Psoas muscle (tissue), 8 donors: ENCODE measurements around the gene SUSD3. TPM values are rescaled to one million over a fixed set of nuclear protein-coding genes. Genes with fewer than 3 reads are reported as not detected.

ENCODE experiments used
- ATAC-seq, 4 donors: fragments of 200-7000 bp; cut with Tn5 transposase; one replicate each; pipeline ENCODE4 v1.9.1; 2020; ENCODE audit warnings: moderate library complexity in 3 of 4, mild to moderate bottlenecking in 2 of 4
- DNase-seq, 2 donors: peaks; one replicate each; pipeline ENCODE4 v3.0.0-alpha.2; 2020
- H3K27ac ChIP-seq: fragments of 200-600 bp; one replicate; pipeline ENCODE4 v1.8.0; 2022
- H3K27me3 ChIP-seq, 3 donors: fragments of 200-600 bp in 1 of 3; one replicate each; pipeline versions ENCODE4 v1.6.1 to v1.8.0; 2013 to 2022; ENCODE audit warnings: low read length in 2 of 3, mild to moderate bottlenecking in 2 of 3, moderate library complexity in 1 of 3; ENCODE audit not compliant: insufficient read depth in 3 of 3
- H3K36me3 ChIP-seq, 2 donors: fragments of 200-600 bp in 1 of 2; one replicate each; pipeline versions ENCODE4 v1.6.1 to v1.8.0; 2013 to 2022; ENCODE audit warnings: low read depth in 1 of 2, mild to moderate bottlenecking in 1 of 2, moderate library complexity in 1 of 2; ENCODE audit not compliant: insufficient read depth in 1 of 2
- H3K4me1 ChIP-seq: fragments of 200-600 bp; one replicate; pipeline ENCODE4 v1.8.0; 2022
- H3K4me3 ChIP-seq: fragments of 200-600 bp; one replicate; pipeline ENCODE4 v1.8.0; 2022; ENCODE audit warnings: mild to moderate bottlenecking
- H3K9me3 ChIP-seq: fragments of 200-600 bp; one replicate; pipeline ENCODE4 v1.8.0; 2022
- WGBS, 3 donors: extraction: QIAGEN DNeasy Blood & Tissue Kit; methylation state at CpG; one replicate each; pipeline versions ENCODE4 v1.1.6 to v1.1.7; 2013; 5-methylcytosine and 5-hydroxymethylcytosine counted together
- intact Hi-C, 2 donors: fragments of 100-400 bp; cut with DNase I; formaldehyde crosslinking; loops; one replicate each; pipeline versions ENCODE4 v1.11.0 to v1.14.2; 2022
- polyA plus RNA-seq, 3 donors: library from polyadenylated mRNA; stranded (reverse); fragments of 200-250 nt; gene quantifications; one replicate each; pipeline ENCODE4 v1.2.3, GENCODE V29; 2013
- total RNA-seq, 4 donors: library from RNA; stranded (reverse); fragmentation: NEBNext Ultra II Directional in 2 of 4; extraction: Animal tissue kit (Norgen Biotek cat#: 25700) in 2 of 4; gene quantifications; one replicate each; pipeline versions ENCODE4 v1.2.1 to v1.2.4, GENCODE V29; 2021 to 2023
- TF ChIP-seq, protein P1 (sequence below): fragments of 200-600 bp; IDR thresholded peaks from one replicate; pipeline ENCODE4 v1.8.0; 2022; ENCODE audit warnings: antibody characterized with exemption
- donor health status: healthy with polysubstance abuse.
- donor health status: DM: no; HTN: no; CAD: no; lungs with moderate emphysema.
- donor health status: Bipolar disorder and iron deficiency.
- donor health status: healthy.
- donor health status: DM: yes; HTN: yes; CAD: no.
- donor health status: DM: no; HTN: no; CAD: no.
- donor health status: DM: no; HTN: no; CAD: no.
- donor health status: DM: yes; HTN: yes; CAD: no.

The SUSD3 gene
- total and polyA plus RNA-seq, 7 donors: 0.13 to 0.65 (median 0.34) TPM; not detected in 2

DNA sequence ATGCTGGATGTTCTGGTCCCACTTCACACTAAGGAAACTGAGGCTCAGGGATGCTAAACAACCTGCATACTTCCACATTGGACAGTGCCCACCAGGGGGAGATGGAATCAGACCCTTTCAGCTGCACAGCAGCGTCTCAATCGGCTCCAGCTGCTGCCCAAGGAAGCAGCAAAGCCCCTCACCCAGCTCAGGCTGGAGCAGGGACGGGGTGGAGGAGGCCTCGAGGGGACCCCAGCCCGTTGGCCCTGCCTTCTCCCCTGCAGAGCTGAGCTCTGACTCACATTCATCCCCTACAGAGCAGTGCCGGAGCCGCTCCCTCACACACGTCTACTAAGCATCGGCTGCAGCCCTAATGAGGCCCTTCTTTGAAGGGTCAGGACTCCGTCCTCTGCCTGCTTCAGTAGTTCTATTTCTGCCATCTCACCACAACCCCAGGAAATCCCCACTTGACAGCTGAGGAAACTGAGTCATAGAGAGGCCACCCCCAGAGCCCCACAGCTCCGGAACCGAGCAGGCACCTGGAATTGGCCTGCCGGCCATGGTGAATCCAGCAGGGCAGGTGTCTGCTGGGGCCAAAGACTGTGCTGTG lies 21.5 kb upstream of the SUSD3 start:
- DNase-seq (no peak), ATAC-seq (no peak)
- TF ChIP-seq, protein P1, sequence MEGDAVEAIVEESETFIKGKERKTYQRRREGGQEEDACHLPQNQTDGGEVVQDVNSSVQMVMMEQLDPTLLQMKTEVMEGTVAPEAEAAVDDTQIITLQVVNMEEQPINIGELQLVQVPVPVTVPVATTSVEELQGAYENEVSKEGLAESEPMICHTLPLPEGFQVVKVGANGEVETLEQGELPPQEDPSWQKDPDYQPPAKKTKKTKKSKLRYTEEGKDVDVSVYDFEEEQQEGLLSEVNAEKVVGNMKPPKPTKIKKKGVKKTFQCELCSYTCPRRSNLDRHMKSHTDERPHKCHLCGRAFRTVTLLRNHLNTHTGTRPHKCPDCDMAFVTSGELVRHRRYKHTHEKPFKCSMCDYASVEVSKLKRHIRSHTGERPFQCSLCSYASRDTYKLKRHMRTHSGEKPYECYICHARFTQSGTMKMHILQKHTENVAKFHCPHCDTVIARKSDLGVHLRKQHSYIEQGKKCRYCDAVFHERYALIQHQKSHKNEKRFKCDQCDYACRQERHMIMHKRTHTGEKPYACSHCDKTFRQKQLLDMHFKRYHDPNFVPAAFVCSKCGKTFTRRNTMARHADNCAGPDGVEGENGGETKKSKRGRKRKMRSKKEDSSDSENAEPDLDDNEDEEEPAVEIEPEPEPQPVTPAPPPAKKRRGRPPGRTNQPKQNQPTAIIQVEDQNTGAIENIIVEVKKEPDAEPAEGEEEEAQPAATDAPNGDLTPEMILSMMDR: no peak
- Histone ChIP-seq H3K9me3 (no peaks in the 10 kb centered on the region), H3K27ac (no peak overlapping the region), H3K36me3 (no peaks in the 10 kb centered on the region), H3K27me3 (peaks cover 0 to 3% (median 0%) of the 10 kb centered on the region in 3 donors), H3K4me3 (no peak overlapping the region), H3K4me1 (no peaks in the 10 kb centered on the region)
- intact Hi-C loops: no loop called here
- WGBS, 3 donors: 79% methylated on average over 13 of the region's 13 CpGs

GRCh38 chr9:93037476-93037971 lies 21.0 kb upstream of the SUSD3 start:
- intact Hi-C loops: no loop called here
- DNase-seq (no peak), ATAC-seq (peak in 1 of 4 donors; percentile 30)
- Histone ChIP-seq H3K27me3 (peaks cover 0 to 3% (median 0%) of the 10 kb centered on the region in 3 donors), H3K4me1 (no peaks in the 10 kb centered on the region), H3K9me3 (no peaks in the 10 kb centered on the region), H3K4me3 (no peak overlapping the region), H3K36me3 (no peaks in the 10 kb centered on the region), H3K27ac (no peak overlapping the region)
- TF ChIP-seq, protein P1: no peak
- WGBS, 3 donors: 82 to 85% (median 84%) methylated on average over 12 to 13 of the region's 13 CpGs

DNA sequence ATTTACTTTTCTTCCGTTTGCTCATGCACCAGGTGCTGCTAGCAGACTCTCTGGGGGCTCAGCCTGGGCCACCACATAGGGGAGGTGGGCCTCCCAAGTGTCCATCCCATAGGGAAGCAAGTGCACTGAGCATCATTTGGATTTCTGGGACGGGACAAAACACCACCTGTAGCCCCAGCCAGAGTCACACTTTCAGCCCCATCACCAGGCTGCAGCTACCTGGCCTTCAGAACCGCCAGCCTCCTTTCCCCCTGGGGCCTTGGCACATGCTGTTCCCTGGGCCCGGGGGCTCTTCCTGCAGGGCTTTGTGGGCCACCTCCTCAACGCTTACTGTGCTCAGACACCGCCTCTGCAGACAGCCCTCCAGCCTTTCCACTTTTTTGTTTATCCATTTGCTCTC lies 19.6 kb upstream of the SUSD3 start:
- intact Hi-C loops: no loop called here
- 81 to 86% (median 86%) methylated on average over 6 of the region's 6 CpGs for WGBS, 3 donors
- ATAC-seq: no peak

GRCh38 chr9:93039456-93039855 lies 19.0 kb upstream of the SUSD3 start:
- Histone ChIP-seq H3K4me3 (no peak overlapping the region), H3K9me3 (no peaks in the 10 kb centered on the region), H3K4me1 (no peaks in the 10 kb centered on the region), H3K27ac (no peak overlapping the region), H3K27me3 (no peaks in the 10 kb centered on the region), H3K36me3 (no peaks in the 10 kb centered on the region)
- TF ChIP-seq, protein P1: no peak
- intact Hi-C loops: no loop called here
- WGBS, 3 donors: 85 to 87% (median 86%) methylated on average over 6 of the region's 6 CpGs
- ATAC-seq (no peak), DNase-seq (no peak)

More for the DNA sequence above, 19.6 kb upstream of the SUSD3 start:
- Histone ChIP-seq H3K4me3 (no peak overlapping the region), H3K9me3 (no peaks in the 10 kb centered on the region), H3K4me1 (no peaks in the 10 kb centered on the region), H3K27ac (no peak overlapping the region), H3K36me3 (no peaks in the 10 kb centered on the region), H3K27me3 (peaks cover 0 to 3% (median 0%) of the 10 kb centered on the region in 3 donors)
- no peak for DNase-seq
- TF ChIP-seq, protein P1: no peak

DNA sequence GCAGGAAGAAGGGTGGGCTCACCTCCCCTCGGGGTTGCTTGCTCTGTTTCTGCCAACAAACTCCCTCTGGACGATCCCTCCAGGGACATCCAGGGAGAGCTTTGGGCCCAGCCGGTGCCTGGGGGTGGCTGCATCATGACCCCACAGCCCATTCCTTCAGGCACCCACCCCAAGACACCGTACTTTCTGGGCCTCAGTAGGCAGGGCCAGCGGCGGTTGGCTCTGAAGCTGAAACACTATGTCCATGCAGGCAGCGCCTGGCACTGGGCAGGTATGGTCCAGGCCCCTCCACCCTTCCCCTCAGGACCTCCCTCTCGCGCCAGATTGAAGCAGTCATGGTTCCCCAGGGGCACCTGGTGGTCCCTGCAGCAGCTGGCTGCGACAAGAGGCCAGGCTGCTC lies 18.5 kb upstream of the SUSD3 start:
- WGBS, 3 donors: 79 to 83% (median 80%) methylated on average over 10 of the region's 10 CpGs
- intact Hi-C loops: no loop called here
- Histone ChIP-seq H3K9me3 (no peaks in the 10 kb centered on the region), H3K36me3 (no peaks in the 10 kb centered on the region), H3K4me3 (no peak overlapping the region), H3K4me1 (no peaks in the 10 kb centered on the region), H3K27ac (no peak overlapping the region), H3K27me3 (no peaks in the 10 kb centered on the region)
- DNase-seq: no peak
- TF ChIP-seq, protein P1: no peak
- no peak for ATAC-seq
